C4-2B (cell line): ENCODE measurements around the gene PCLO.

ENCODE experiments used
- ZFX ChIP-seq: fragments of 450-650 bp; IDR thresholded peaks from 2 replicates; pipeline ENCODE4 v1.6.1; 2017
- TF ChIP-seq, protein P1 (sequence below): fragments of 450-650 bp; conservative IDR thresholded peaks from 2 replicates; pipeline ENCODE4 v1.5.1; 2017; ENCODE audit warnings: mild to moderate bottlenecking

DNA sequence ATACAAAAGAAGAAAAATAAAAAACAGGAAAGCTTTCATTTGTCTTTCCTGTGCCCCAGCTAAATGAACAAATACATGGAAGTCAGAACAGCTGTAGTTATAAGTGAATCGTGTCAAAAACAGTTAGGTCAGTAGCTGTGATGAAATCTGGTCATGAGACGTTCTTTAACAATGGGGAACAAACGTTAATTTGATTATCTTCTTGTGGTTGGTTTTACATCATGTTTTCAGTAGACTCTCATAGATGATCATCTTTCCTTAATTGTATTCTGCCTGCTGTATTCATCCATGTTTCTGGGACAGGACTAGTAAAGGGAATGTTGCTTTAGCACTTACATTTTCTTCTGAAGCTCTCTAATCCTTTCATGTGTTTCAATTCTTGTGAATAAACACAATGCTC is 97.0 kb downstream of the PCLO start:
- TF ChIP-seq, protein P1, sequence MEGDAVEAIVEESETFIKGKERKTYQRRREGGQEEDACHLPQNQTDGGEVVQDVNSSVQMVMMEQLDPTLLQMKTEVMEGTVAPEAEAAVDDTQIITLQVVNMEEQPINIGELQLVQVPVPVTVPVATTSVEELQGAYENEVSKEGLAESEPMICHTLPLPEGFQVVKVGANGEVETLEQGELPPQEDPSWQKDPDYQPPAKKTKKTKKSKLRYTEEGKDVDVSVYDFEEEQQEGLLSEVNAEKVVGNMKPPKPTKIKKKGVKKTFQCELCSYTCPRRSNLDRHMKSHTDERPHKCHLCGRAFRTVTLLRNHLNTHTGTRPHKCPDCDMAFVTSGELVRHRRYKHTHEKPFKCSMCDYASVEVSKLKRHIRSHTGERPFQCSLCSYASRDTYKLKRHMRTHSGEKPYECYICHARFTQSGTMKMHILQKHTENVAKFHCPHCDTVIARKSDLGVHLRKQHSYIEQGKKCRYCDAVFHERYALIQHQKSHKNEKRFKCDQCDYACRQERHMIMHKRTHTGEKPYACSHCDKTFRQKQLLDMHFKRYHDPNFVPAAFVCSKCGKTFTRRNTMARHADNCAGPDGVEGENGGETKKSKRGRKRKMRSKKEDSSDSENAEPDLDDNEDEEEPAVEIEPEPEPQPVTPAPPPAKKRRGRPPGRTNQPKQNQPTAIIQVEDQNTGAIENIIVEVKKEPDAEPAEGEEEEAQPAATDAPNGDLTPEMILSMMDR: no peak
- no peak for TF ChIP-seq ZFX
